IMR-90 (cell line): ENCODE measurements around the gene FXYD5. TPM values are rescaled to one million over a fixed set of nuclear protein-coding genes. Genes with fewer than 3 reads are reported as not detected.

ENCODE experiments used
- ATAC-seq: fragments of 200-7000 bp; cut with Tn5 transposase; 2 replicates; pipeline ENCODE4 v1.9.1; 2020; ENCODE audit warnings: low read depth, mild to moderate bottlenecking, moderate library complexity
- BruUV-seq: library from RNA; stranded (reverse); fragments of 400-500 nt; replicated peaks from 2 replicates; lab custom pipeline; 2021; lab: Mats Ljungman, UMichigan
- CTCF ChIA-PET: fragments of 300-600 bp; formaldehyde crosslinking; extraction: SDS; loops from one replicate; lab custom pipeline; 2021; ENCODE audit warnings: antibody characterized with exemption; lab: Yijun Ruan, JAX
- POLR2A ChIA-PET: fragments of 300-600 bp; sonication (Branson Sonifier 250); formaldehyde crosslinking; loops from one replicate; lab custom pipeline; 2022; ENCODE audit warnings: antibody characterized with exemption; ENCODE audit not compliant: unreplicated experiment; lab: Charles Lee
- DNase-seq: peaks from one replicate; pipeline ENCODE4 v3.0.0; 2013
- H2AFZ ChIP-seq: replicated peaks from 2 replicates; pipeline ENCODE3; 2013; ENCODE audit warnings: low read length, mild to moderate bottlenecking; ENCODE audit not compliant: poor library complexity
- H2AK5ac ChIP-seq: 2 replicates; pipeline ENCODE4 v1.6.1; 2013; ENCODE audit warnings: low read depth, low read length, inconsistent platforms
- H2AK9ac ChIP-seq: replicated peaks from 2 replicates; pipeline ENCODE3; 2013; ENCODE audit warnings: mild to moderate bottlenecking, low read depth, low read length, moderate library complexity; ENCODE audit not compliant: poor library complexity
- H2BK120ac ChIP-seq: 2 replicates; pipeline ENCODE4 v1.6.1; 2013; ENCODE audit warnings: low read depth, low read length, inconsistent platforms
- H2BK15ac ChIP-seq: 3 replicates; pipeline ENCODE4 v1.6.1; 2013; ENCODE audit warnings: low read depth, low read length, inconsistent platforms
- H2BK20ac ChIP-seq: 2 replicates; pipeline ENCODE4 v1.6.1; 2013; ENCODE audit warnings: low read depth, mild to moderate bottlenecking, inconsistent platforms, low read length, moderate library complexity
- H2BK5ac ChIP-seq: 2 replicates; pipeline ENCODE4 v1.6.1; 2013; ENCODE audit warnings: mild to moderate bottlenecking, low read depth, low read length, inconsistent platforms; ENCODE audit not compliant: poor library complexity, severe bottlenecking
- H3K14ac ChIP-seq: replicated peaks from 2 replicates; pipeline ENCODE4 v1.6.1; 2013; ENCODE audit warnings: low read depth, low read length, inconsistent platforms
- H3K18ac ChIP-seq: 2 replicates; pipeline ENCODE4 v1.6.1; 2013; ENCODE audit warnings: low read depth, low read length, control low read depth
- H3K23ac ChIP-seq: 2 replicates; pipeline ENCODE4 v1.6.1; 2013; ENCODE audit warnings: low read depth, low read length, inconsistent platforms
- H3K27ac ChIP-seq: 2 replicates; pipeline ENCODE4 v1.5.1; 2013; ENCODE audit warnings: mild to moderate bottlenecking, control low read depth, low read length; ENCODE audit not compliant: insufficient read depth
- H3K27me3 ChIP-seq: 2 replicates; pipeline ENCODE4 v1.6.1; 2013; ENCODE audit warnings: low read length; ENCODE audit not compliant: control insufficient read depth, insufficient read depth
- H3K36me3 ChIP-seq: 2 replicates; pipeline ENCODE4 v1.6.1; 2013; ENCODE audit warnings: low read length, mixed read lengths; ENCODE audit not compliant: control insufficient read depth, insufficient read depth
- H3K4ac ChIP-seq: 2 replicates; pipeline ENCODE4 v1.6.1; 2013; ENCODE audit warnings: low read depth, low read length, inconsistent platforms
- H3K4me1 ChIP-seq: 2 replicates; pipeline ENCODE4 v1.6.1; 2013; ENCODE audit warnings: low read length, mixed read lengths; ENCODE audit not compliant: control insufficient read depth, insufficient read depth
- H3K4me2 ChIP-seq: 2 replicates; pipeline ENCODE4 v1.6.1; 2013; ENCODE audit warnings: low read depth, mild to moderate bottlenecking, control low read depth, low read length, moderate library complexity
- H3K4me3 ChIP-seq: 2 replicates; pipeline ENCODE4 v1.5.1; 2013; ENCODE audit warnings: low read depth, mild to moderate bottlenecking, control low read depth, low read length, moderate library complexity; ENCODE audit not compliant: insufficient read depth
- H3K56ac ChIP-seq: 2 replicates; pipeline ENCODE4 v1.6.1; 2013; ENCODE audit warnings: low read length, inconsistent platforms; ENCODE audit not compliant: insufficient read depth; ENCODE audit errors: extremely low read depth
- H3K79me1 ChIP-seq, 2 experiments: 2 replicates each; pipeline ENCODE4 v1.6.1; 2013; ENCODE audit warnings: low read length in 2 of 2, inconsistent platforms in 1 of 2, low read depth in 1 of 2
- H3K9ac ChIP-seq: 2 replicates; pipeline ENCODE4 v1.6.1; 2013; ENCODE audit warnings: low read depth, low read length, control low read depth
- H3K9me1 ChIP-seq: 2 replicates; pipeline ENCODE4 v1.6.1; 2013; ENCODE audit warnings: low read length, inconsistent platforms; ENCODE audit not compliant: insufficient read depth
- H3K9me3 ChIP-seq: 2 replicates; pipeline ENCODE4 v1.6.1; 2013; ENCODE audit warnings: low read length; ENCODE audit not compliant: control insufficient read depth, insufficient read depth
- H4K20me1 ChIP-seq: 2 replicates; pipeline ENCODE4 v1.6.1; 2013; ENCODE audit warnings: low read length, inconsistent platforms; ENCODE audit not compliant: insufficient read depth
- H4K5ac ChIP-seq: 2 replicates; pipeline ENCODE4 v1.6.1; 2013; ENCODE audit warnings: mild to moderate bottlenecking, low read depth, low read length, control low read depth
- H4K8ac ChIP-seq, 2 experiments: 2 replicates each; pipeline ENCODE4 v1.6.1; 2013; ENCODE audit warnings: low read depth in 2 of 2, low read length in 2 of 2, control low read depth in 1 of 2, inconsistent platforms in 1 of 2
- H4K91ac ChIP-seq: 2 replicates; pipeline ENCODE4 v1.6.1; 2013; ENCODE audit warnings: low read depth, low read length, inconsistent platforms; ENCODE audit not compliant: insufficient read depth
- FOS ChIP-seq: fragments of 150-350 bp; IDR thresholded peaks from 2 replicates; pipeline ENCODE4 v1.6.1; 2016; ENCODE audit warnings: low read depth, low read length
- RAD21 ChIP-seq: IDR thresholded peaks from 2 replicates; pipeline ENCODE4 v1.6.1; 2012; ENCODE audit warnings: low read length, improper control_type of control experiment
- WGBS, 2 experiments: methylation state at CpG; one replicate each; pipeline versions ENCODE4 v1.1.5 to v1.1.7; 2013; ENCODE audit warnings: missing lambda C conversion rate in 2 of 2; ENCODE audit not compliant: insufficient read length in 1 of 2; ENCODE audit errors: extremely low coverage in 2 of 2; 5-methylcytosine and 5-hydroxymethylcytosine counted together
- dilution Hi-C: fragments of 300-500 bp; cut with HindIII; formaldehyde crosslinking; loops from one replicate; pipeline ENCODE4 v1.14.3; 2018; ENCODE audit warnings: low sequenced_read_pairs; ENCODE audit not compliant: unreplicated experiment
- in situ Hi-C: fragments of 300-500 bp; cut with MboI; formaldehyde crosslinking; loops from 3 replicates; pipeline ENCODE4 v1.14.3; 2019; ENCODE audit warnings: low sequenced_read_pairs, inconsistent platforms, mixed read lengths
- intact Hi-C: fragments of 100-400 bp; cut with micrococcal nuclease; formaldehyde crosslinking; loops from 2 replicates; pipeline ENCODE4 v1.10.0; 2022
- polyA plus RNA-seq, 3 experiments: library from polyadenylated mRNA; depleted of rRNA; stranded (reverse); fragments of >200 nt; gene quantifications; 2 replicates each; pipeline ENCODE4 v1.2.3, GENCODE V29; 2012; ENCODE audit warnings: low replicate concordance in 1 of 3
- total RNA-seq: library from RNA; depleted of rRNA; stranded (reverse); fragments of >200 nt; gene quantifications from 2 replicates; pipeline ENCODE4 v1.2.3, GENCODE V29; 2012

Gene FXYD5
- total and polyA plus RNA-seq, 2 of the 4 experiments (the other 2 are of a cell fraction), result 53.6 to 245 TPM

GRCh38 chr19:35211545-35212230 is 57.2 kb downstream of the FXYD5 start:
- no peak overlapping the region for H2BK20ac ChIP-seq
- DNase-seq (no peak), ATAC-seq (no peak)
- H3K27me3 ChIP-seq, result no peaks in the 10 kb centered on the region; the same call in none of the 2 replicates
- H3K14ac ChIP-seq, result no peak overlapping the region
- no peak overlapping the region for H3K27ac ChIP-seq
- H2BK5ac ChIP-seq, result no peak overlapping the region
- in situ Hi-C loops, result no loop called here
- H3K79me1 ChIP-seq, result no peaks in the 10 kb centered on the region
- ChIA-PET POLR2A (no interaction called here), CTCF (no interaction called here)
- no peak overlapping the region for H4K91ac ChIP-seq
- no peaks in the 10 kb centered on the region for H3K36me3 ChIP-seq
- H2AK9ac ChIP-seq, result no peak overlapping the region
- H3K9me1 ChIP-seq, result no peaks in the 10 kb centered on the region
- H3K4ac ChIP-seq, result no peak overlapping the region
- intact Hi-C loops, result no loop called here
- H3K4me2 ChIP-seq, result no peak overlapping the region
- H3K56ac ChIP-seq, result no peak overlapping the region
- no peak overlapping the region for H3K18ac ChIP-seq
- dilution Hi-C loops, result no loop called here
- H4K8ac ChIP-seq, result no peak overlapping the region
- H3K4me1 ChIP-seq, result no peaks in the 10 kb centered on the region
- no peak overlapping the region for H3K4me3 ChIP-seq
- H3K9ac ChIP-seq, result no peak overlapping the region
- no peak overlapping the region for H2AK5ac ChIP-seq
- H4K20me1 ChIP-seq, result no peaks in the 10 kb centered on the region
- H3K9me3 ChIP-seq, result peaks cover under 1% of the 10 kb centered on the region; the same call in 1 of the 2 replicates
- 81% methylated on average over 3 of the region's 7 CpGs; no CpG with 5 or more reads in 1 of the 2 experiments for WGBS, 2 experiments
- H4K5ac ChIP-seq, result no peak overlapping the region
- TF ChIP-seq RAD21, result no peak
- TF ChIP-seq FOS, result no peak
- no peak overlapping the region for H2AFZ ChIP-seq
- H2BK120ac ChIP-seq, result no peak overlapping the region
- no peak overlapping the region for H2BK15ac ChIP-seq
- H3K23ac ChIP-seq, result no peak overlapping the region
- no TSS peak for BruUV-seq
